ENCODE data around the gene FGFBP1.
A peak's percentile ranks its signal among the peaks of the same experiment; 100 is the strongest.
"Not testable (repeated sequence)": the region's sequence is repeated elsewhere in the genome, so short reads cannot be mapped to it uniquely, and the experiment has no call there.

The FGFBP1 gene

DNA sequence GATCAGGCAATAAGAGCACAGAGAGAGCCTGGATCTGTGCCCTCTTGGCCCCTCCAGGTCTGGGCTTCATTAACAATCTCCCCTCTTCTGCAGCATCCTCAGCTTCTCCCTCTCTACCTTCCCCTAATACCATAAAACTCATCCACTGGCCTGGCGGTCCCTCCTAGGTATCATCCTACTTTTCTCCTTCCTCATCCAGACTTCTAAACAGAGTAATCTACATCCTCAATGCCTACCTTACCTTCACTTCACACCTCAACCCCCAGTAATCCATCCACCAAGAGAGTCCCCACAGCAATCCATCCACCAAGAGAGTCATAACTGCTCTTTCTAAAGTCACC lies 17.0 kb downstream of the FGFBP1 start:
- no peak for DNase-seq (ENCODE audit: extremely low read depth, low read depth)
- TF ChIP-seq, protein P1, sequence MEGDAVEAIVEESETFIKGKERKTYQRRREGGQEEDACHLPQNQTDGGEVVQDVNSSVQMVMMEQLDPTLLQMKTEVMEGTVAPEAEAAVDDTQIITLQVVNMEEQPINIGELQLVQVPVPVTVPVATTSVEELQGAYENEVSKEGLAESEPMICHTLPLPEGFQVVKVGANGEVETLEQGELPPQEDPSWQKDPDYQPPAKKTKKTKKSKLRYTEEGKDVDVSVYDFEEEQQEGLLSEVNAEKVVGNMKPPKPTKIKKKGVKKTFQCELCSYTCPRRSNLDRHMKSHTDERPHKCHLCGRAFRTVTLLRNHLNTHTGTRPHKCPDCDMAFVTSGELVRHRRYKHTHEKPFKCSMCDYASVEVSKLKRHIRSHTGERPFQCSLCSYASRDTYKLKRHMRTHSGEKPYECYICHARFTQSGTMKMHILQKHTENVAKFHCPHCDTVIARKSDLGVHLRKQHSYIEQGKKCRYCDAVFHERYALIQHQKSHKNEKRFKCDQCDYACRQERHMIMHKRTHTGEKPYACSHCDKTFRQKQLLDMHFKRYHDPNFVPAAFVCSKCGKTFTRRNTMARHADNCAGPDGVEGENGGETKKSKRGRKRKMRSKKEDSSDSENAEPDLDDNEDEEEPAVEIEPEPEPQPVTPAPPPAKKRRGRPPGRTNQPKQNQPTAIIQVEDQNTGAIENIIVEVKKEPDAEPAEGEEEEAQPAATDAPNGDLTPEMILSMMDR (IDR thresholded peaks at IDR 0.05; ENCODE audit: low read depth, low read length), result no peak

DNA sequence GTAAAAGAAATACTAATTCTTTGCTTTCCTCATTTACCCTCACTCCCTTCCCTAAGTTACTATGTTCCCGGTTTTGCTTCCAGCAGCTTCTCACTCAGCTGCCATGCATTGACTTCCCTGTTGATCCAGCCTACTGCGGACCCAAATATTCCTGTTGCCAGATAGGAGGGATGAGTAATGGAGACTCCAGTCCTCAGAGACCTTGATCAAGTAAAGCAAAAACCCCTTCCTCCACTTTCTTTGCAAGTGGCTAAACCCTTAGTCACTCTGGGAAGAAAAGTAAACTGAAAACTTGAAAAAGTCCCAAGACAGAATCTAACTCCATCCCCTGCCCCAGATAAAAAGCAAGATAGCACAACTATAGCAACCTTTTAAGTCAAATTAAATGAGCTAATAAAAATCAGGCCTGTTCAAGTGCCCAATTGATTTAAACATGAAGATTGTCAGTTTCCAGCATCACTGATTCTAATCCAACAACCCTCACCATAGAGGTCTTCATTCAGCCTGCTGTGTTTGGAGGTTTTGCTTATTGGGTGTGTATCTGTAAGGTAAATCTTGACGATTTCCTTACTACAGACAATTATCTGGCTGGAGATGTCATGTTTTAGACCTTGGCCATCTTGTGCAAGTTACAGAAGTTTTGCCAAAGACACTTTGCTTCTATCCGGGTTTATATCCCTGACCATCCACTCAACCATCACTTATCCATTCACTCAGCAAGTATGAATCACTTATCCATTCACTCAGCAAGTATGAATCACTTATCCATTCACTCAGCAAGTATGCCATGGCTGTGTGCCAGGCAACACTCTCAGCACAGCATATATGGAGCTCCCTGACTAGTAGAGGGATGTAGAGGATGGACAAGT lies 17.6 kb downstream of the FGFBP1 start:
- DNase-seq (ENCODE audit: extremely low read depth, low read depth), result peak; percentile 87
- TF ChIP-seq, protein P1 (IDR thresholded peaks at IDR 0.05; ENCODE audit: low read depth, low read length), result no peak

DNA sequence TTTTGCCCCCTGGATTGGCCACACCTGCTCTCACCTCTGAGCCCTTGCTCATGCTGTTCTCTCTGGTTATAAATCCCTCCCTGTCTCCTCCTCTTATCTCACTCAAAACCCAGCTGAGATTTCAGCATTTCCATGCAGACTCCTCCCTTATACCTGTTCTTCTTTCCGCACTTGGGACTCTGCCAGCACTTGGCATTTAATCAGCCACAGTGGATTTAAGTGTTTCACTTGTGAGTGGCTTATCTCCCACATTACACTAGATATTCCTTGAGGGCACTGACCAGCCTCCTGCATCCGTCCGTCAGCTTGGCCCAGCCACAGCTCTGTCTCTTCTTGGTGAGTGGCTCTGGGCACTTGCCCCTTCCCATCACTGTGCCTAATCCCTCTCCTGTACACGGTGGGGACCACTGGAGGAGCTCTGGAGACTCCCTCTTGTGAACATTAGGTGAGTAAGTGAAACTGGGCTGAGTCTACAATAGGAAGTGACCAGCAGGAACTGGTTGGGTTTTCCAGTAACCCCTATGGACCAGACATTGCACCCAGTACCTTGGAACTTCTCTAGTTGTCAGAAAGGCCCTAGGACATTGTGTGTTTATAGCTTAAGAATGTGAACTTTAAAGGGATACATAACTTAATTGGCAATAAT lies 19.9 kb downstream of the FGFBP1 start:
- no peak for DNase-seq (ENCODE audit: extremely low read depth, low read depth)

DNA sequence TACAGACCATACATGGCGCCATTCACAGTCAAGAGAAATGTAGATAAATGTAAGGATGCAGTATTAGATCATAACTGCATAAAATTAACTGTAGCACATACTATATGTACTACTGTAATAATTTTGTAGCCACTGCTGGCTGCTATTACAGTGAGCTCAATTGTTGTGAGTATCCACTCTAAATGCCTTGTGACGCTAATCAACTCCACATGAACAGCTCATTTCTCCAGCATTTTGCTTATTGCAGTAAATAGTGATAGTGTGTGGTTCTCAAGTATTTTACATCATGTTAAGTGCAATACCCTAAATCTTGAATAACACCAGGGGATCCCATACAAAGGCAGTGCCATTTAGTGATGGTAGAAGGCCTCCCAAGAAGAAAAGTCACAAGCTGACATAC lies 21.2 kb downstream of the FGFBP1 start:
- TF ChIP-seq, protein P1 (IDR thresholded peaks at IDR 0.05; ENCODE audit: low read depth, low read length), result no peak
- DNase-seq (ENCODE audit: extremely low read depth, low read depth), result peak; percentile 31

More for the DNA sequence above, 19.9 kb downstream of the FGFBP1 start:
- TF ChIP-seq, protein P1 (IDR thresholded peaks at IDR 0.05; ENCODE audit: low read depth, low read length), result no peak

DNA sequence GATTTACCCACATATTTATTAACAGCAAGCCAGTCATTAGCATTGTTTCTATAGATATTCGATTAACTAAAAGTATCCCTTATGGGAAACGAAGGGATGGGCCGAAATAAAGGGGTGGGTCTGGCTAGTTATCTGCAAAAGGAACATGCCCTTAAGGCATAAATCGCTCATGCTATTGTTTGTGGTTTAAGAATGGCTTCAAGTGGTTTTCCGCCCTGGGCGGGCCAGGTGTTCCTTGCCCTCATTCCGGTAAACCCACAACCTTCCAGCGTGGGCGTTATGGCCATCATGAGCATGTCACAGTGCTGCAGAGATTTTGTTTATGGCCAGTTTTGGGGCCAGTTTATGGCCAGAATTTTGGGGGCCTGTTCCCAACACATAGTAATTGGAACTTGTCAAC lies 22.2 kb downstream of the FGFBP1 start:
- not testable (repeated sequence) for DNase-seq (ENCODE audit: extremely low read depth, low read depth)

DNA sequence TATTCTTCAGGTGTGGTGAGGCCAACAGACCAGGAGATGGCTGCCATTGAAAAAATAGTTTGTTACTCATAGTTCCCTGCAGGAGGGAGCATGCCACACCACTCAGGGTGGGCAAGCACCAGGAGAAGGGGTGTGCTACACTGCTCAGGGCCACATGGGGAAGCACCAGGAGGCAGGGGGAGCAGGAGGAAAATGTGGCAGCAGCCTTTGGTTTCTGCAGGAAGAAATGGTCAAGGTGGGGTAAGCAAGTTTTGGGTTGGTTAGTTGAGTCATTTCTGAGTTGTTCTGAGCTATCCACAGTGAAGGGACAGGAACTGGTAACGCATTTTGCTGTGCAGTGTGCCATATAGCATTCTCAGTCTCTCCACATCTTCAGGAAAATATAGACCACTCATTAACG lies 23.8 kb downstream of the FGFBP1 start:
- TF ChIP-seq, protein P1 (IDR thresholded peaks at IDR 0.05; ENCODE audit: low read depth, low read length), result no peak
- no peak for DNase-seq (ENCODE audit: extremely low read depth, low read depth)

DNA sequence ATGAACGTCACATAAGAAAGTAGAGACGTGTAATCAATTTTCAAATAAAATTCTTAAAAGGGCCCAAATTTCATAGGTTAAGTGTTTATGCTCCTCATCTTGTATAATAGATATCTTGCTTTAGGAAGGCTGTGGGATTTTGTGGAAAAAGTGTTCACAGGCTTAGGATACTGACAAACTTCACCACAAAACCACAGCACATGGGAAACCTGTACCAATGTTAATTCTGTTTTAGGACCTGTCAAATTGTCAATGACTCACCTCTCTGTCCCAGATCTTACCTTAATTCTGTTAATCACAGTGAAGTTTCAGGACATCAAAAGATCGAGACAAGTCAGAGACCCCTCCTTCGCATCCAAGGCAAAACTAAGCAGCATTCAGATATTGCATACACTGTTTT lies 24.2 kb downstream of the FGFBP1 start:
- DNase-seq (ENCODE audit: extremely low read depth, low read depth), result no peak
- TF ChIP-seq, protein P1 (IDR thresholded peaks at IDR 0.05; ENCODE audit: low read depth, low read length), result no peak

All from AG09319 (cell line).